CD4-positive, alpha-beta T cell (primary cell): ENCODE data around the gene TUBGCP2. TPM values are rescaled to one million over a fixed set of nuclear protein-coding genes. Genes with fewer than 3 reads are reported as not detected.

Source experiments
- ATAC-seq: fragments of 200-7000 bp; cut with Tn5 transposase; one replicate; pipeline ENCODE4 v1.10.0; 2022; ENCODE audit warnings: mild to moderate bottlenecking; ENCODE audit not compliant: poor library complexity
- CTCF ChIA-PET: fragments of 350-600 bp; sonication (Branson Sonifier 250); formaldehyde crosslinking; loops from one replicate; lab custom pipeline; 2021; ENCODE audit warnings: antibody characterized with exemption, inconsistent platforms; lab: Charles Lee
- POLR2A ChIA-PET: fragments of 350-600 bp; sonication (Branson Sonifier 250); formaldehyde crosslinking; loops from one replicate; lab custom pipeline; 2021; ENCODE audit warnings: antibody characterized with exemption, inconsistent platforms; lab: Charles Lee
- DNase-seq, 14 experiments: peaks; one replicate each; pipeline ENCODE4 v3.0.0-alpha.2; 2013 to 2020; ENCODE audit warnings: mixed read lengths in 2 of 14
- H3K27ac ChIP-seq, 2 donors: one replicate each; pipeline versions ENCODE4 v1.5.1 to v1.7.0; 2013; ENCODE audit warnings: low read length in 2 of 2, low read depth in 1 of 2, mild to moderate bottlenecking in 1 of 2
- H3K27me3 ChIP-seq, 2 experiments: 1 replicate in 1 of 2; 2 replicates in 1 of 2; pipeline versions ENCODE4 v1.6.1 to v1.7.0; 2013; ENCODE audit warnings: low read length in 2 of 2, control low read depth in 1 of 2, mild to moderate bottlenecking in 1 of 2, moderate library complexity in 1 of 2; ENCODE audit not compliant: insufficient read depth in 2 of 2, control insufficient read depth in 1 of 2
- H3K36me3 ChIP-seq: one replicate; pipeline ENCODE4 v1.6.1; 2013; ENCODE audit warnings: low read length, control low read depth; ENCODE audit not compliant: insufficient read depth
- H3K4me1 ChIP-seq: one replicate; pipeline ENCODE4 v1.6.1; 2013; ENCODE audit warnings: low read length, control low read depth; ENCODE audit not compliant: insufficient read depth
- H3K4me3 ChIP-seq: one replicate; pipeline ENCODE4 v1.5.1; 2013; ENCODE audit warnings: mild to moderate bottlenecking, low read length, moderate library complexity
- H3K9me3 ChIP-seq, 2 experiments: 1 replicate in 1 of 2; 2 replicates in 1 of 2; pipeline versions ENCODE4 v1.6.1 to v1.7.0; 2013; ENCODE audit warnings: low read length in 2 of 2, mild to moderate bottlenecking in 2 of 2, control low read depth in 1 of 2, moderate library complexity in 1 of 2; ENCODE audit not compliant: control insufficient read depth in 1 of 2, insufficient read depth in 1 of 2
- H3K27ac Mint-ChIP-seq: one replicate; pipeline ENCODE4 v1.8.0; 2020; ENCODE audit warnings: mixed read lengths
- H3K27me3 Mint-ChIP-seq: one replicate; pipeline ENCODE4 v1.8.0; 2021; ENCODE audit warnings: mixed read lengths
- H3K36me3 Mint-ChIP-seq: one replicate; pipeline ENCODE4 v1.8.0; 2021; ENCODE audit warnings: low read depth, mixed read lengths
- H3K4me1 Mint-ChIP-seq: one replicate; pipeline ENCODE4 v1.8.0; 2021; ENCODE audit warnings: low read depth, mixed read lengths
- H3K4me3 Mint-ChIP-seq: one replicate; pipeline ENCODE4 v1.8.0; 2020; ENCODE audit warnings: mild to moderate bottlenecking, mixed read lengths
- H3K9me3 Mint-ChIP-seq: one replicate; pipeline ENCODE4 v1.8.0; 2020; ENCODE audit warnings: mixed read lengths
- CTCF ChIP-seq: fragments of 200-600 bp; IDR thresholded peaks from one replicate; pipeline ENCODE4 v1.8.0; 2022; ENCODE audit warnings: antibody characterized with exemption, mild to moderate bottlenecking
- intact Hi-C, 2 experiments: fragments of 100-400 bp; cut with DNase I in 1 of 2; cut with micrococcal nuclease in 1 of 2; formaldehyde crosslinking; loops; one replicate each; pipeline versions ENCODE4 v1.15.1 to v1.9.0; 2023 to 2025; cut with DNase I, micrococcal nuclease
- microRNA-seq: library from miRNA; unstranded; fragments of <30 nt; microRNA quantifications from one replicate; pipeline ENCODE4 v1.2.0, GENCODE V29; 2021; ENCODE audit warnings: borderline microRNAs expressed, borderline replicate concordance
- total RNA-seq, 174 experiments: library from RNA in 2 of 174; stranded (reverse) in 2 of 174; gene quantifications; one replicate each; pipeline ENCODE4 v1.2.3 and lab custom pipeline; 2021 to 2026

Gene TUBGCP2
- total RNA-seq, 2 experiments from 2014 or later: 89.3 to 94.2 TPM

- Histone ChIP-seq H3K4me1 (peaks cover 18% of the 10 kb centered on the region), H3K4me3 (no peak within 1 kb of the TSS), H3K9me3 (peaks cover 0 to 18% of the 10 kb centered on the region in 2 experiments), H3K27me3 (peaks cover 37 to 45% of the 10 kb centered on the region in 2 experiments), H3K36me3 (no peaks in the 10 kb centered on the region), H3K27ac (no peak within 1 kb of the TSS)
- Mint-ChIP-seq H3K36me3 (no peaks in the 10 kb centered on the region), H3K4me1 (peaks cover 19% of the 10 kb centered on the region), H3K27me3 (peaks cover 77% of the 10 kb centered on the region), H3K4me3 (no peak within 1 kb of the TSS), H3K27ac (no peak within 1 kb of the TSS), H3K9me3 (no peaks in the 10 kb centered on the region)
- ChIA-PET POLR2A (no interaction called here), CTCF (no interaction called here)
- no peak for ATAC-seq
- no peak for TF ChIP-seq CTCF
- intact Hi-C loops: no loop called here
- DNase-seq: no peak
These were observed 78.7 kb downstream of the TUBGCP2 start, which contains the start of gene UTF1 for GRCh38 chr10:133230044-133230361. Gene UTF1 (plus strand): TSS chr10:133230217. CDS start chr10:133230289, 72 bp downstream.

- TF ChIP-seq CTCF: no peak
- H3K27me3 Mint-ChIP-seq: peaks cover 75% of the 10 kb centered on the region
- DNase-seq: no peak
- H3K27ac Mint-ChIP-seq: no peak overlapping the region
- no peaks in the 10 kb centered on the region for H3K9me3 Mint-ChIP-seq
- ChIA-PET POLR2A (no interaction called here), CTCF (no interaction called here)
- no peak for ATAC-seq
- Histone ChIP-seq H3K36me3 (no peaks in the 10 kb centered on the region), H3K4me3 (no peak overlapping the region), H3K27me3 (peaks cover 37 to 45% of the 10 kb centered on the region in 2 experiments), H3K27ac (no peak overlapping the region), H3K9me3 (peaks cover 0 to 21% of the 10 kb centered on the region in 2 experiments), H3K4me1 (peaks cover 18% of the 10 kb centered on the region)
- H3K4me3 Mint-ChIP-seq: no peak overlapping the region
- intact Hi-C loops: loop anchor here in 1 of 2 experiments (5.0 kb wide), 1 partner anchor 82 kb away; no protein-coding TSS in a partner anchor
- no peaks in the 10 kb centered on the region for H3K36me3 Mint-ChIP-seq
- H3K4me1 Mint-ChIP-seq: peaks cover 17% of the 10 kb centered on the region
These were observed 79.2 kb downstream of the TUBGCP2 start for GRCh38 chr10:133229265-133230043.

Small RNA genes within 50 kb of the gene (microRNA-seq; reads per million reads assigned to microRNA genes)
- not detected for gene MIR202

Other genes starting within 250 kb of the TUBGCP2 start
- not detected for gene ADGRA1, start 220.9 kb downstream of the TUBGCP2 start, total RNA-seq
- not detected for gene KNDC1, start 148.7 kb downstream of the TUBGCP2 start, total RNA-seq
- gene UTF1, start 78.7 kb downstream of the TUBGCP2 start, total RNA-seq: not detected
- under 1 TPM; 0.11 to 0.14 TPM for gene VENTX, start 71.0 kb downstream of the TUBGCP2 start, total RNA-seq
- gene ADAM8, start 32.0 kb downstream of the TUBGCP2 start, total RNA-seq: 10 to 100 TPM; 95.6 to 95.9 TPM
- 10 to 100 TPM; 38.1 to 40.9 TPM for gene ZNF511, start within 50 bp of the TUBGCP2 start, total RNA-seq
- 1 to 10 TPM; 3.8 to 3.9 TPM for gene CALY, start 28.0 kb upstream of the TUBGCP2 start, total RNA-seq
- gene PRAP1, start 38.5 kb upstream of the TUBGCP2 start, total RNA-seq: not detected
- gene FUOM, start 49.1 kb upstream of the TUBGCP2 start, total RNA-seq: 10 to 100 TPM; 10.3 to 11.7 TPM
- gene ECHS1, start 64.5 kb upstream of the TUBGCP2 start, total RNA-seq: 1 to 10 TPM; 7.6 to 8.3 TPM
- 1 to 10 TPM; 1.9 to 2.6 TPM for gene PAOX, start 70.4 kb upstream of the TUBGCP2 start, total RNA-seq
- gene MTG1, start 85.3 kb upstream of the TUBGCP2 start, total RNA-seq: 10 to 100 TPM; 28.5 to 34.9 TPM
- not detected for gene SPRN, start 115.8 kb upstream of the TUBGCP2 start, total RNA-seq
- gene SCART1, start 145.1 kb upstream of the TUBGCP2 start, total RNA-seq: 1 to 10 TPM; 5.0 to 5.2 TPM
- gene CYP2E1, start 218.5 kb upstream of the TUBGCP2 start, total RNA-seq: 1 to 10 TPM; 1.6 to 2.0 TPM